NCI-H82 treated with DMSO at 0.1 percent for 48 hours (cell line): Measurements from ENCODE around the gene NUDT6.
"Not testable (repeated sequence)": the region's sequence is repeated elsewhere in the genome, so short reads cannot be mapped to it uniquely, and the experiment has no call there.

ENCODE experiments used
- DNase-seq: peaks from one replicate; lab custom pipeline; 2025; ENCODE audit not compliant: unreplicated experiment; lab: John Stamatoyannopoulos, UW

NUDT6 gene

DNA sequence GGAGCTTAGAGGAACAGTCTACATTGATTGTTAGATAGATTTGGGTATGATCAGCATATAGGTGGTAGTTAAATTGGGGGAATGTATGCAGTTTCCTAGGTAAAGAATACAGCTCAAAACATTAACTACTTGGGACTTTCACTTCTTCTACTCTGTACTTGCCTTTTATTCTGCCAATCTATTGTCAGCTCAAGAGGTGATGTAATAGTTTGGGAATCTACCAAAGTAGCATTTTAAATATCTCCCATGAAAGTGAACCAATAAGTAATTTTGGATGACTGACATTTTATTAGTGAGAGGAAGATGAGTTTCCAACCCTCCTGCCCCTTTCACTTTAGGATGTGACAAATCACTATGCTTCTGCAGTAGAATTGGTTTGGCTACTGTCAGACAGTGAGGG lies 43.4 kb downstream of the NUDT6 start:
- DNase-seq: no peak

DNA sequence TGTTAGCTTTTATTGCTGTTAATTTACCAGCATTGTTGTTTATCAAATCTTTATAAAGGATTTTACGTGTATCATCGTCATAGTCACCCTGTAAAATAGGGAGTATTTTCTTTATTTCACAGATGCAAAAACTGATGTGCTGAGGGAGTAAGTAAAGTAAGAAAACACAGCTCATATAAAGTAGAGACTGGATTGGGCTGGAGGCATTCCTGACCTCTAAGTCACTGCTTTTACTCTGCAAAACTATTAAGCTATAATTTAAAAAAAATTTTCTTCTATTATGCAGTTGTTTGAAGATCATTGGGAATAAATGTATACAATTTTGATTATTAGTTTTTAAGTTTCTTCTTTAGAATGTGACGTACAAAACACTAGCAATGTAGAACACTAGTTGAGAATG lies 45.9 kb downstream of the NUDT6 start:
- DNase-seq: no peak

DNA sequence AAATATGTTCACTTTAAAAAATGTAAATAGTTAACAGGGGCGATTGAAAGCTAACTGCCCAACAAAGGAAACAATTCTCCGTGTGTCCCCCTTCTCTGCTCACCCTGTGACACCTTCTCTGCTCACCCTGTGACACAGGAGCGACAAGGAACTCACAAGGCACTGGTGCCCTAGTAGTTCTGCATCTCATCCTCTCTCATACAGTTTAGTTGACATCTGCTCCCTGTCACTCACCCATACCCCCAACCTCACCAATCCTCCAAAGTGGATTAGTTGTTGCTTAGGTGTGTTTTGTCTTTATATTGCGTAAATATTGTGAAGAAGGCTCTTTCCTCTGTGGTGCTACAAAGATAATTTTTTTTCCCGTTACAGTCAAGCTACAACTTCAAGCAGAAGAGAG lies 46.4 kb downstream of the NUDT6 start:
- peak; percentile 73 for DNase-seq

DNA sequence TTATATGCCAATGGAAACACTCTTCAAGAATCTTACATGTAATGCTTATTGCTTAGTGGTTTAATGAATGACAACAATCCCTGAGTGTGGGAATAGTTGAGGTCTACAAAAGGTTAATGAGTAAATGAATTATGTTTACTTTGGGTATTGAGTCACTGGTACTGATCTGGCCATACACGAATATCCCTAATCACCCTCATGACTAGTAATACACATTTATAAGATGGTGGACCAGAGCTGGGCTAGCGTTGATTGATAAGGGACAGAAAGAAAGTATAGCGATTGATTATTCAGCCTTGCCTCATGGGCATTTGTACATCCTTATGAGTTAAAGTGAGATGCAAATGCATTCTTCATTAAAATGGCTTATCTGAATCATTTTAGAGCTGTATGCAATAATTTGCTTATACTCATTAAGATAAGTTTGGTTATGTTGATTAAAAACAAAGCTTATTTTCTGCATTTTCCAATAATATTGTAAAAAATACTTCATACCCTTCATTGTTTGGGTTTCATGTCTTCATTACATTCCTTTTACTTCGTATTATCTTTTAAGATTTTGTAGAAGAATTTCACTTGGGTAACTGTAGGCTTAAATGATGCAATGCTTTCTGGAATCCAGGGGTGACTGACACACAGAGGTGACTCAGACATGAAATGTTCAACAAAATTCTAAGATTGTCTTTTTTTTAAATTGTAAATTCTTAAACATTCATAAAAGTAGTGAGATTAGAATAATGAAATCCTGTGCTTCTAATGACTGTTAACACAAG lies 48.4 kb downstream of the NUDT6 start:
- no peak for DNase-seq

DNA sequence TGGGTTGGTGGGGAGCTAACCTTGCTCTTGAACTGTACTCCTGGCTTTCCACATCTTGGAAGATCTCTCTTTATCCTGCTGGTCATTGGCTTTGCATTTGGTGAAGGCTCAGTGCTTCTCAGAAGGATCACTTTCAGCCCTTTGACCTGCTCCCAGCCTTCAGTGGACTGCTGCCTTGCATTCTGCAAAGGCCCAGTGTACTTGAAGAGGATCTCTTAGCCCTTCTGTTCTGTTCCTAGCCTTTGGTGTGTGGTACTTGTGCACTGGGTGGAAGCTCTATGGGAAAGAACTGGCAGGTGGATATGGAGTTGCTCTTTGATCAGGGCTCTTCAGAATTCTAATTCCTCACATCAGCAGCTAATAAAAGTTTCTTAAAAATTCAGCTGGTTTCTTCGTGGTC lies 49.3 kb downstream of the NUDT6 start:
- DNase-seq: no peak

DNA sequence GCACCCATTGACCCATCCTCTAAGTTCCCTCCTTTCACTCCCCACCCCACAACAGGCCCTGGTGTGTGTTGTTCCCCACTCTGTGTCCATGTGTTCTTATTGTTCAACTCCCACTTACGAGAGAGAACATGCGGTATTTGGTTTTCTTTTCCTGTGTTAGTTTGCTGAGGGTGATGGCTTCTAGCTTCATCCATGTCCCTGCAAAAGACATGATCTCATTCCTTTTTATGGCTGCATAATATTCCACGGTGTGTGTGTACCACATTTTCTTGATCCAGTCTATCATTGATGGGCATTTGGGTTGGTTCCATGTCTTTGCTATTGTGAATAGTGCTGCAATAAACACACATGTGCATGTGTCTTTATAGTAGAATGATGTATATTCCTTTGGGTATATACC lies 54.2 kb downstream of the NUDT6 start:
- DNase-seq: not testable (repeated sequence)

DNA sequence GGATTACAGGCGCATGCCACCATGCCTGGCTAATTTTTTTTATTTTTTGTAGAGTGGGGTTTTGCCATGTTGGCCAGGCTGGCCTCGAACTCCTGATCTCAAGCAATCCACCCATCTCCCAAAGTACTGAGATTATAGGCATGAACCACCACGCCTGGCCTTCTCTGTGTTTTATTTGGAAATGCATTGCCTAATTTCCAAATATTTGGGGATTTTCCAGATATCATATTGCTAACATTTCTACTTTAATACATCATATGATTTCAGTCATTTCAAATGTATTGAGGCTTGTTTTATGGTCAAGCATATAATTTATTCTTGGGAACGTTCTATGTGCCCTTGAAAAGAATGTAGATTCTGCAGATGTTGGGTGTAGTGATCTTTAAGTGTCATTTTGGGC lies 57.0 kb downstream of the NUDT6 start:
- DNase-seq: no peak

DNA sequence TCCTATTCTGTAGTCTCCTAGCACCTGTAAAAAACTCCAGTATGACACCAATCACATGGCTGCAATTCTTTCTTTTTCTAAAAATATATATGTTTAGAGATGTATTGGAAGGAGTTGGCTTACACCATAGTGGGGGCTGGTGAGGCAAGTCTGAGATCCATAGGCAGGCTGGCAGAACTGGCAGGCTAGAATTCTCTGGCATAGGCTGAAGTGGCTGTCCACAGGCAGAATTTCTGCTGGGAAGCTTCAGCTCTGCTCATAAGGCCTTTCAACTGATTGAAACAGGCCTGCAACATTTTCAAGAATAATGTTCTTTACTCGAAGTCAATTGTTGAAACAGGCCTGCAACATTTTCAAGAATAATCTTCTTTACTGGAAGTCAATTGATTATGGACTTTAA lies 58.8 kb downstream of the NUDT6 start:
- DNase-seq: no peak

DNA sequence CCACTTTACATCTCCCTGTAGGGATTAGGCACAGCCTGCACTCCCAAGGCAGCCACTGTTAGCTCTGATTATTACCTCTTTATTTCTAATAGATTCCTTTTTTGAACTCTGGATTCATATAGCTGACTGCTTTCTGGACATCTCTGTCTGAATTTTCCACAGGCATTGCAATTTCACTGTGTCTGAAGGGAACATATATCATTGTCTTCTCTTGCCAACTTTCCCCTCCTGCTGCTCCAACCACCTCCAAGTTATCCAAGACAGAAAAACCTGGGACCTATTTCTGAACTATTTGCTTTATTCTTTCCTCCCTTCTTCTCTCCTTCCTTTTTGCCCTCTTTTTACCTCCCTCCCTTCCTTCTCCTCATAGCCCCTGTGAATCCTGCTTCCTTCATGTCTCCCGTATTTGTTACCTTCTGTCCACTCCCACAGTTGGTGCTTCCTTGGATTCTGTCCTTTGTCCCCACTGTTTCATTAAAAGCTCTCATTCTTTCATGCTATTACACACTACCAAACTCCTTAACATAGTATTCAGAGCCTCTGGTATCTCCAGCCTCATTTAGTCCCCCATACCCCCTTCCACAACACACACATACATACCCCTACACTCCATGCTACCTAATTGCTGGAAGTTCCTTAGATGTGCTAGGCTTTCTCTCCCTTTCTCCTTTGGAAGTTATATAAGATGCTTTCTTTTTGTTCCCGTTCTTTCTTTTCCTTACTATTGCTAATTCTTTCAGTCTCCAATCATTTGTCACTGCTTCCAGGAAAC lies 61.0 kb downstream of the NUDT6 start:
- DNase-seq: no peak

DNA sequence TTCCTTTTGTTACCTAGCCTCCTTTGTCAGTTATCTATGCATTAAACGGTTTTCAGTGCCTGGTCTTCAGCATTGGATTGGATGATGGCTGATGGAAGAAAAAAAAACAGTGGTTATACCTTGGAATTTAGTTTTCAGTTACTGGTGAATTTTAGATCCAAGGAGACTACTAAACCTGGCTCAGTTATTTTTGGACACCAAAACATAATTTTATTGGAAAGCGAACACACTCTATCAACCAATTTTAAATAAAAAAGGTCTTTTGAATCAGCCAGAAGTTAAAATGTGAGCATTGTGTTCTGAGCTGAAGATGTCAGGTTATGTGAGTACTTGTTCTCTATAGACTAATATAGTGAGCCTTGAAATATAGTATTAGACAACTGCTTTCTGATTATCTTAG lies 63.7 kb downstream of the NUDT6 start:
- DNase-seq: no peak

DNA sequence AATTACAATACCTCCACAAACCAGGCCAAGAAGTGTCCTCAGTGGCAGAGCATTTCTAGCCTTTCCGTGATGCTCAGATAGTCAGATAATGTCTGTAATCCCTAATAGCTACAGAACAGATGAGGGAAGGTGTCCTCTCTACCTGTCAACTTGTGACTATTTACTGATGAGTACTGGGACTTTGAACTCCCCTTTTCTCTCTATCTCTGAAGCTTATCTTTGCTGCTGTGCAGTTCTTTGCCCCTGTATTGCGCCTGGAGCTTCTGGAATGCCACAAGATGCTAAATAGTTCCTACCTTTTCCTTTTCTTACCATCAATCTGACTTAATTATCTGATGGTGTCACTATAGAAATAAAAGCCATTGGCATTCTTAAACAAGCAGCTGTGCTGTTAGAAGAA lies 65.2 kb downstream of the NUDT6 start:
- no peak for DNase-seq

DNA sequence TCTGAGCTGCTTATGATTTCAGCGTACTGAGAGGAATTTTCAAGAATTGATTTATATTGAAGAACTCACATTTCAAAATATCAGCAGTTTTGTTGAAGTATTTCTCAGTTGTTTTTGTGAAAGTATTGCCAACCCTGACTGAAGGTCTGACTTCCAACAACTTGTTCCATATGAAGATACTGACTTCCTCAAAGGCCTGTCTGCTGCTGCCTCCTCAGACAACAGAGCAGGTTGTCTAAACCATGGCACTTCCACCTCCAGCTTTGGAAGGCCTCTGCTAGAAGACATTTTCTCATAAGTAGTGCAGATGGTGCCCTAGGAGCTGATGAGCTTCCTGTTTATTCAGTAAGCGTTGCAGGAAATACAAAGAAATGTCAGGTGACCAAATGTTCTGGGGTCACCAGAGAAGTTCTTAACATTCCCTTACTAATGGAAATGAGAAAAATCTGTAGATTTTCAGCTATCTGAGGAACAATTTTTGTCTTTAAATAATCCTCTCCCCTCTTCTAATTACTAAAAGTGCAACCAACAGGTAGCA lies 67.0 kb downstream of the NUDT6 start:
- DNase-seq: no peak

DNA sequence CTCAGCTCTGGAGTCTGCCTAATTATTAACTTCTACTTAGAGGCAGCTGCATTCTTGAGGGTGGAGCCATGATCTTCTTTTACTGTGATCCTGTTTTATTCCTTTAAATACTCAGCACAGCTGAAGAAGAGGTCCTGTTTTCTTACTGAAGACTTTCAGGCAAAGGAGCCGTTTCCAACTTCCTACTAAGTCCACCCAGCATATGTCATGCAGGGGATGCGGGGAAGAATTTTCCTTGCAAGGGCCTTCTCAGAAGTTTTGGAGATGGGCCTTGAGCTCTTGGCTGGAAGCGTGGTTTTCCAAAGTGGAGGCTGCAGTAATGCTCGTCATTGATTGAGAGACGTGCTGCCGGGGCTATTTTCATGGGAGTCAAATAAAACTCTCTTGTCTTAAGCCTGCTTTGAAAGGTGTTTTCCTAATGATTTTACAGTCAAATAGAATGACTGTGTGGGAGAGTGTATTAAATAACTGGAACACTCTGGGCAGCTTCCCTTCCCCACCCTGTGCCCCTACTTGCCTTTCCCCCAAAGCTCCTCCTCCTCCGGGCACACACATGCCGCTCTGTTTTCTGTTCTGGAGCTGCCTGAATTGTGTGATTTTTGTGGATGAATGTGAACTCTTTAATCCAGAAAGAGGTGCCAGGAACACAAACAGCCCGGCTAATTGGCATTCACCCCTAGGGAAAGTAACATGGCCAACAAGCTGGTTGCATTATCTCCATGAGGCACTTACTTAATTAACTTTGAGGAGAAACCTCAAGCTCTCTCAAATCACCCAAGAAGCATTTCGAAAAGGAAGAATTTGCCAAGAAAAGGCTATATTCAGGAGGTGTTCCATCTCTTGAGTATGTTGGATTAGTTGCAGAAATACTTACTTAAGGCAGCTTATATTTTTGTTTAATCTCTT lies 67.7 kb downstream of the NUDT6 start:
- DNase-seq: no peak

DNA sequence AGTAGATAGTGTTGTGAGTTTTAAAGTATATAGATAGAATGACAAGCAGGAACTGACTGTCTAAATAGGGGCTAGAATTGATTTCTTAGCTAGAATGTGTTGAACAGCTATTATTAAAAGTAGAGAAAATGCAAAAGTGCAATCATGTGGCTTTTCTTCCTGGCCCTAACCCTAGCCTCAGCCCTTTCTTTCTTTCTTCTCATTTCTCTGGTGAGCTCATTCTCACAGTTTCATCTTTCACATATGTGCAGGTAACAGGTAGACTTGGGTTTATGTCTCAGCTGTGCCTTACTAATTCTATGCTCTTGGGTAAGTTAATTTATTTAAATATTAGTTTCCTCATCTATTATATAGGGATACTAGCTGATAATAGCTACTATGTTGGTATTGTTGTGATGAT lies 70.8 kb downstream of the NUDT6 start:
- no peak for DNase-seq

DNA sequence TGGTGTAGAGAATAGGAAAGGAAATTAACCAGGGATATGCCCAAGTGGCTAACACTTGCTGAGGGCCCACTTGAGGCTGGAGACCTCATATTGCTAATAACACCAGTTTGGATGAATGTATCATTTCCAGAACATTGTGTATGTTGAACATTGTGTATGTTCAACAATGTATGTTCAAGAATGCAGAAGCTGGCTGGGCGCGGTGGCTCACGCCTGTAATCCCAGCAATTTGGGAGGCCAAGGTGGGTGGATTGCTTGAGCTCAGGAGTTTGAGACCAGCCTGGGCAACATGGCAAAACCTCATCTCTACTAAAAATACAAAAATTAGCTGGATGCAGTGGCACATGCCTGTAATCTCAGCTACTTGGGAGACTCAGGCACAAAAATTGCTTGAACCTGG lies 72.6 kb downstream of the NUDT6 start:
- DNase-seq: not testable (repeated sequence)

DNA sequence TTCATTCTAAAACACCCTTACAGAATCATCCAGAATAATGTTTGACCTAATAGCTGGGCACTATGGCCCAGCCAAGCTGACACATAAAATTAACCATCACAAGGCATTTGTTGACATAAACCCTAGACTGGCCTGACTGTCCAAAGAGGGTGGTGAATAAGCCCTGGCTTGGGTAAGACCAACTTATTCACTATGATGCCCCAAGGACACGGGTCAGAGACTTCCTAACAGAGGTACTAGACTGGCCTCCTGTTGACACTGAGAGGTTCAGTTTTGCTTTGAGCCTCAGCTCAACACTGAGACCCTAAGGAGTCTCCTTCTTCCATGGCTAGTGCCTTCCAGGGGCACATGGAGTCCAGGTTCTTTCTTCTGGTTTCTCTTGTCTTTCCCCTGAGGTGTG lies 74.5 kb downstream of the NUDT6 start:
- no peak for DNase-seq

DNA sequence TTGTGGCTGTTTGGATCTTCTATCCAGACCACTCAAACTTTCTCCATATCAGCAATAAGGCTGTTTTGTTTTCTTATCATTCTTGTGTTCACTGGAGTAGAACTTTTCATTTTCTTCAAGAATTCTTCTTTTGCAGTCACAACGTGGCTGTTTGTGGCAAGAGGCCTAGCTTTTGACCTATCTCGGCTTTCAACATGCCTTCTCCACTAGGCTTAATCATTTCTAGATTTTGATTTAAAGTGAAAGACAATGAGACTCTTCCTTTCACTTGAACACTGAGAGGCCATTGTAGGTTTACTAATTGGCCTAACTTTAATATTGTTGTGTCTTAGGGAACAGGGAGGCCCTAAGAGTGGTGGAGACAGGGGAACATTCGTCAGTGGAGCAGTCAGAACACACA lies 76.6 kb downstream of the NUDT6 start:
- DNase-seq: no peak

DNA sequence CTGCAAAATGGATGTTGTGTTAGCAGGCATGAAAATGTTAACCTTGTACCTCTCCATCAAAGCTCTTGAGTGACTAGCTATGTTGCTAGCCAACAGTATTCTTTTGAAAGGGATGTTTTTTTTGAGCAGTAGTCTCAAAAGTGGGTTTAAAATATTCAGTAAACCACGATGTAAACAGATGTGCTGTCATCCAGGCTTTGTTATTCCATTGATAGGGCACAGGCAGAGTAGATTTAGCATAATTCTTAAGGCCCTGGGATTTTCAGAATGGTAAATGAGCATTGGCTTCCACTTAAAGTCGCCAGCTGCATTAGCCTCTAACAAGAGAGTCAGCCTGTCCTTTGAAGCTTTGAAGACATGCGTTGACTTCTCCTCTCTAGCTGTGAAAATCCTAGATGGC lies 77.3 kb downstream of the NUDT6 start:
- no peak for DNase-seq

DNA sequence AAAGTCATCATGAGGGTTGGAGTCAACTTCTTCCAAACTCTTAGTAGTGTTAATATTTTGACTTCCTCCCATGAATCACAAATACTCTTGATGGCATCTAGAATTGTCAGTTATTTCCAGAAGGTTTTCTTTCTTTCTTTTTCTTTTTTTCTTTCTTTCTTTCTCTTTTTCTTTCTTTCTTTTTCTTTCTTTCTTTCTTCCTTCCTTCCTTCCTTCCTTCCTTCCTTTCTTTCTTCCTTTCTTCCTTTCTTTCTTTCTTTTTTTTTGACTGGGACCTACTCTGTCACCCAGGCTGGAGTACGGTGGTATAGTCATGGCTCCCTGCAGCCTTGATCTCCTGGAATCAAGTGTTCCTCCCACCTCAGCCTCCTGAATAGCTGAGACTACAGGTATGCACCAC lies 78.0 kb downstream of the NUDT6 start:
- DNase-seq: not testable (repeated sequence)

DNA sequence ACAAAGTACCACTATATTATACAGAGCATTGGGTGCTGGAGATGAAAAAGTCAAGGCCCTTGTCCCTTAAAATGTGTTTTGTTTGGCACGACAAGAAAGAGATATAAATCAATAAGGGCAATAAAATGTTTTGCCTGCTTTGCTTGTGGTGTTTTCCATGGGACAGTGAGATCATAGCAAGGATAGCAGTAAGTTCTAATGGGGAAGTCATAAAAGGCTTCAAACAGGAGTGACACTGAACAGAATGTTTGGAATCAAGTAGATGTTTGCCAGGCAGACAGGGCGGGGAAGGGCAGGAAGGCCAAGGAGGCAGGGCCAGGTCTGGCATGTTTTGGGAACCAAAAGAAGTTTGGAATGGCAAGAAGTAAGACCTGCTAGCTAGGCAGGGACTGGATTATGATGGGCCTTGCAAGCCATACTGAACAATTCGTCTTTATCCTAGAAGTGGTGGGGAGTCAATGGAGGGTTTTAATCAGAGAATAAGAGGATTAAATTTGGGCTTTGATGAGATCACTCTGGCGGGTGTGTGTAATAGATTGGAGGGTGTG lies 79.3 kb downstream of the NUDT6 start:
- peak; percentile 90 for DNase-seq
